HG02970 (cell line): ENCODE measurements around the gene HCFC1.

Experiments
- ATAC-seq: cut with Tn5 transposase; IDR thresholded peaks from one replicate; pipeline ENCODE4 v1.9.1; 2021; ENCODE audit warnings: mild to moderate bottlenecking, moderate library complexity, moderate number of reproducible peaks; ENCODE audit not compliant: unreplicated experiment, low FRiP score

Gene HCFC1

DNA sequence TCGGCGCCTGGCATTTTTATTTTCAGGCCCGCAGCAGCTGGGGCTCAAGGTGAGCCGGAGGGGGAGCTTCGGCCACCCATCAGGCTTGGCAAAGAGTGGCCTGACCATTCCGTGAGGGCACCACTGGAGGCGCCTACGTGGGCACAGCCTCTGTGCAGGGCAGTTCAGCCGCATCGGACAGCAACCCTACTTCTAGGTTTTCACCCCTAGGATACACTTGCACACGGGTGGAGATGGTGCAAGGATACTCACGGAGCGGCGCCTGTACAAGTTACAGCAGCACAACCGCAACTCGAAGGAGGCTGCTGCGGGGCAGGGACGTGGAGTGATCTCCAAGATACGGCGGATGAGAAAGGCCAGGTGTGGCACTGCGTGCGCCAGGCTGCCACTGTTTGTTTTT lies 10.8 kb downstream of the HCFC1 start:
- no peak for ATAC-seq

- ATAC-seq = no peak
These were observed 11.5 kb downstream of the HCFC1 start for GRCh38 chrX:153960077-153960476.

DNA sequence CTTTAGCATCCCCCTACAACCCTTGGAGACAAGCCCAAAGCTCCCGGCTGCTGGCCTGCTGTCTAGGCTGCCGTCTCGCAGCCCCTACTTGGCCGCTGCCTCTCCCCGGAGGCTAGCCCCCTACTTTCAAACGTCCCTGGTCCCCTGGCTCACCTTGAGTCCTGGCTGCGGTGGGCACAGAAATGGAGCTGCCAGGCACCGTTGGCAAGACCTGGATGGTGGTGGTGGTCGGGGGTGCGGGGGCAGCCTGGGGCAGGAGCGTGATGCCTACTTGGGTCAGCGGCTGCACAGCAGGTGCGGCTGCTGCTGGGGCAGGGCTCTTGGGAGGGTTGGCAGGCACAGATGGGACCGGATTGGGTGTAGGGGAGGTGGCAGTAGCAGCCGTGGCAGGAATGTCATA lies 12.0 kb downstream of the HCFC1 start:
- ATAC-seq = no peak

GRCh38 chrX:153958605-153959004 lies 13.0 kb downstream of the HCFC1 start:
- ATAC-seq = no peak

DNA sequence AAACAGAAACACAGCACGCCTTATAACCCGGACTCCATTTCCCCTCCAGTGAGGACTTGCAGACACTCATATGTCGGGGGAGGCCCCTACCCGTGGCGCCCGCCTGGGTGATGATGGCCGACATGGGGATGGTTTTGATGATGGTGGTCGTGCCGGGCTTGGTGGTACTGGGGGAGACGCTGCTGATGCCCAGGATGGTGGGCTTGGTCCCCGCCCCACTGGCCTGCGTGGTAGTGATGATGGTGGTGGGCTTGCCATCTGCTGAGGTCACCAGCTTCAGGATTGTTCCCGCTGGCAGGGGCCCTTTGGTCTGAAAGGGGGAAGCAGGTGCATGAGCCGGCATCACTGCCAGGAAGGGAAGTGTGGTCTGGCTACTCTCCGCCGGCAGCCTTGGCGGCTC lies 14.4 kb downstream of the HCFC1 start:
- no peak for ATAC-seq

DNA sequence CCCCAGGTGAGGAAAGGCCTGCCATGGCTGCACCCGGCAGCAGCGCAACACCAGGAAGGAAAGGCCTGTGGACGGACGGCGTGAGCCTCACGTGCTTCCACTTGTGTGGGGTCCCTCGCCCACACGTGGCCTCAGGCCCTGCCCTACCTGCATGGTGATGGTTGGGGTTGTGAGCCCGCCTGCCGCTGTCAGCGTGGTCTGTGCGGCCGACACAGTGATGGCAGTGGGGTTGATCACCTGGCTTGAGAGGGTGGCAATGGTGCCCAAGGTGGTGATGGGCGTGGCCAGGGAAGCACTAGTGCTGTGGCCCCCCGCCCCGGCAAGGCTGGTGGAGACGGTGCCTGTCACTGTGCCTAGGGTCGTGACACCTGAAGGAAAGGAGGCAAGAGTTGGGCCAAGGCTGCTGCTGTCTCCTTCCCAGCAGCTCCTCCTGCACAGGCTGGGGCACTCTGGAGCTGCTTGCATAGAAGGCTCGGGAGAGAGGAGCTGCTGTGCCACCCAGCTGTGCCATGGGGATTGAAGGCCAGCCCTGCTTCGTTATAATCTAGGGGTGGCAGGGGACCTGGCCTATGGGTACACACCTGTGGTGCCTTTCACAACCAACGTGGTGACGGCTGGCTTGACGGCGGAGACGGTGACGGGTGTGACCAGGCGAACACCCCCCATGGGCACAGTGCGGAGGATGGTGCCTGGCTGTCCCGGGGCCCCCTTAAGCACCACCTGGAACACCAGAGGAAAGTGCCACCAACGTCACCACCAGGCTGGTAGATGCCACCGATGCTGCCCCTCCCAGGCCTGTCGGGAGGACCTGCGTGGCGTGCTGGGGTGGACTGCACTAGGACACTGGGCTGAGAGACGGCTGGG lies 15.3 kb downstream of the HCFC1 start:
- ATAC-seq = no peak

GRCh38 chrX:153955228-153955732 lies 16.3 kb downstream of the HCFC1 start:
- ATAC-seq = no peak

DNA sequence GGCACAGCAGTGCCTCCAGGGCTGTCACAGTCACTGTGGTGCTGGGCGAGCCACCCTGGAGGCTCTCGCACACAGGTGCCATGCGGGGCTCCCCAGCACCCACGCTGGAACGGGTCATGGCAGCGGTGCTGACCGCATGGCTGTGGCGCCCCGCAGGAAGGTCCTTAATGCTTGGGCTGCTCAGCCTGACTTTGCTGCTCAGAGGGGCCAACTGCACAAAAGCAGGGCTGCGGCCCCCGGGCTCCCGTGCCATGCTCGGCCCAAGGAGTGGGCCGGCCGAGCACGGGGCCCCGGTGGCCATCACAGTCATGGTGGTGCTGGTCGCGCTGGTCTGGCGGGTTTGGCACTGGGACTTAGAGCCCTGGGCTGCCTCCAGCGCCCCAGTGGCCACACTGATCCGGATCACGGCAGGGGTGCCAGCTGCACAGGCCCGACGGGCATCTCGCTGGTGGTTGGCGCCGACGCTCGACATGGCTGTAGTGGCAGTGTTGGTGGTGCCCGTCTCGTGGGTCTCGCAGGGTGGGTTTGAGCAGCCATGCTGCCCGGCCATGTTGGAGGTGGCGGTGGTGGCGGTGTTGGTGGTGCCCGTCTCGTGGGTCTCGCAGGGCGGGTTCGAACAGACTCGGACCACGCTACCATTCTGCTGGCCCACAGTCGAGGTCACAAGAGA lies 16.9 kb downstream of the HCFC1 start:
- ATAC-seq = no peak

DNA sequence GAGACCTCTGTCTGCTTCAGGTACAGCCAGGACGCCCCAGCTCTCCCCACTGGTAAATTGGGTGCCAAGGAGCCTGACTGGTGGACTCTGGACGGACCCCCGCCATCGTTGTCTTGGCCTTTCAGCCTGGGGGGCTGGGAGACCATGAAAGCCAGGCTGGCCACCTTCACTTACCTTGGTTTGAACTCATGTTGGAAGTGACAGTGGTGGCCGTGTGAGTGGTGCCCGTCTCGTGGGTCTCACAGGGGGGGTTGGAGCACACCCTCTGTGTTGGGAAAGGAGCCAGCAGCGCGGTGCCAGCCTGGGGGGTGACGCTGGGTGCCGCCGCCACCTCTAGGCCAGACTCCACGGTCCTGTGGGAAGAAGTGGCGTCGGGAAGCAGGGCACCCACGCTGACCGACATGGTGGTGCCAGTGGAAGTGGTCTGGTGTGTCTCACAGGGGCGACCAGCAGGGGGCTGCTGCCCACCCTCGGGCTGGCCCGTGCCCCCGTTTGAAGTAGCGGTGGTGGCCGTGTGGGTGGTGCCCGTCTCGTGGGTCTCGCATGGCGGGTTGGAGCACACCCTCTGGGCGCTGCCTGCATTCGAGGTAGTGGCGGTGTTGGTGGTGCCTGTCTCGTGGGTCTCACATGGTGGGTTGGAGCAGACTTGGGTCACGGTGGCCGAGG lies 17.6 kb downstream of the HCFC1 start:
- ATAC-seq = no peak

GRCh38 chrX:153953342-153953830 lies 18.2 kb downstream of the HCFC1 start:
- ATAC-seq = no peak

DNA sequence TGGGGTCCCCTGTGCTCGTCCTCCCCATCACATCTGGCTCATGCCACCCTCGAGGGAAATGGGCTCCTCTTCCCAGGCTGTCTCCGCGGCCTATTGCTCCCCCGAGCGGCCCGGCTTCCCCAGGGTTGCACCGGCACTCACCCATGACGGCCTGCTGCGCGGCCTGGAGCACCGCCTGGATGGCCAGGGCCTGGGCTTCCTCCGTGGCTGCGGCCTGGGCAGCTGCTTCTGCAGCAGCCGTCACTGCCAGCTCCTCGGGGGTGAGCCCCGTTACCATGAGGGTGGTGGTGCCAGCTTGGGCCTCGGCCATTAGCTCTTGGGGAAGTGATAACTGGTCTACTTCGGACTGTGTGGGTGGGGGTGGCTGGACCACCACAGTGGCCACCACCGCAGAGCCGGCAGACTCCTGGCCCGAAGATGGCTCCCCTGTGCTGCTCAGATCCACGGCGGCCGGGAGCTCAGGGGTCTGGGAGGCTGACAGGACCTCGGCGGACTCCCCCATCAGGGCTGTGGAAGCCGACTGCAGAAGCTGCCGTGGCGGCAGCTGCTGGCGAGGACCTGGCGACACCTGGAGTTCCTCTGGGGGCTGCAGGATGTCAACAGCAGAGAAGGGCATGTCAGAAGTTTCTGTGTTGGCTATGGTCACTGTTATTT lies 19.1 kb downstream of the HCFC1 start:
- no peak for ATAC-seq

- no peak for ATAC-seq
These were observed 19.8 kb downstream of the HCFC1 start for GRCh38 chrX:153951683-153952372.

DNA sequence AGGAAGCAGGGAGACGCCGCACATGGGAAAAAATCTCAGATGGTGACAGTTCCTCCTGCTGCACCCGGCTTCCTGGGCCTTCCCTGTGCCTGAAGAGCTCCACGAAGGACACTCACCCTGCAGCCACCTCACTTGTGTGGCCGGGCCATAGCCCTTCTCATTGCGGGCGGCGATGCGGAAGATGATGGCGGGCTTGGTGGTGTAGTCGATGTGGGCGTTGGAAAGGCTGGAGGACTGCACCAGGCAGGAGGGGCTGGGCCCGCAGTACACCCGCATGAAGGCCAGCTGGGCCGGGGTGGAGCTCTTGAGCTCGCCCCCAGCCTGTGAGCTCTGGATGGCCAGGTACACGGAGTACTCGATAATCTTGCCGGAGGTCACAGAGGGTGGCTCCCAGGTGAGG lies 21.5 kb downstream of the HCFC1 start:
- no peak for ATAC-seq

- no peak for ATAC-seq
These were observed 22.5 kb downstream of the HCFC1 start for GRCh38 chrX:153948847-153949805.

DNA sequence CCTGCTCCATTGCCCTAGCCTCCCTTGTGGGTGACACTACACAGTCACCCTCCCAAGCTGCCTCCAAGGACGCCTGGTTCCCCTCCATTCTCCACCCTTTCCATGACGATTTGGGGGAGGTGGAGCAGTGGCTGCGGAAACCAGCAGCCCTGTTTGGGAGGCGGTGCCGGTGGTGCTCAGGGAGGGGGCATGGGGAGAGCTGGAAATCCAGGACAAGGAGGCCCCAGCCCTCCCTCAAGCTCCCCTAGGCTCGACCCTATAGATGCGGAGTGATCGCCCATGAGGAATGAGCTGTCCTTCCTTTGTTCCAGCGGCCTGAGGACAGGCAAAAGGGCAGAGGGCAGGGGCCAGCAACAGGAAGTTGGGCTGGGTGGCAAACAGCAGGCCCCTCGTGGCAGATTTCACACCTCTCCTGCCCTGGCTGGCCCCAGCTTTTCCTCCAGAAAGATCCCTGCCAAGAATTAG lies 23.6 kb downstream of the HCFC1 start:
- no peak for ATAC-seq

DNA sequence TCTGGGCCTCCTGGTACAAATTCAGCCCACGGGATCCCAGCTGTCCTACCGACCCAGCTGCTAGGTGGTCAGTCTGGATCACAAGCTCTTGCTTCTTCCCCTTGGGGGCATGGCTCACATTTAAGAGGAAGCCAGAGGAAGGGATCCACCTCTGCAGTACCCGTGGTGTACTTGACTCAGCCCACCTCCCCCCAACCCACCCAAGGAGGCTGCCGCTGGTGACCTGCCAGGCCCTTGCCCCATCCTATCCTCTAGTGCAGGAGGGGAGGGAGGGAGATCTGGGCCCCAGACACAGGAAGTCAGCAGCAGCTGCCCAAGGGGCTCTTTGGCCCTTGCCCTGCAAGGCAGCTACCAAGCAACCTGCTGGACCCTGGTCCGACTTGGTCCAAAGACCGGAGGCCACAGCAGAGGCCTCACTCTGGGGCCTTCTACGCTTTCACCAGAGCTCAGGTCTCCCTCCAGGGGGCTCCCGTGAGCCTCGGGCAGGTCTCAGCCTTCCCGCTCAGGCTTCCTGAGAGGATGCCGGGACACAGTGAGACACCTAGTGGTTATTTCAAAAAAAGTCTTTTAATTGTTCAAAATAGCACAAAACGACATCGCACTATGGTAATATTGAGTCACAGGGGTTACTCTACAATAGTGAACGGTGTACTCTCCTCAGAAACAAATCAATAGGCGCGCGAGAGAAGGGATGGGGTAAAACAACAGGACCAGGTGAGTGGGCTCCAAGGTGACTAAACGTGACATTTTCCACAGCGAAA lies 24.4 kb downstream of the HCFC1 start:
- ATAC-seq = no peak

- no peak for ATAC-seq
These were observed 25.4 kb downstream of the HCFC1 start for GRCh38 chrX:153945956-153946943.
